GM19043 (cell line): ENCODE measurements around the gene CPLX1.
"Not testable (repeated sequence)": the region's sequence is repeated elsewhere in the genome, so short reads cannot be mapped to it uniquely, and the experiment has no call there.

Source experiments
- ATAC-seq: cut with Tn5 transposase; IDR thresholded peaks from one replicate; pipeline ENCODE4 v1.9.1; 2021; ENCODE audit warnings: low read depth; ENCODE audit not compliant: unreplicated experiment

The CPLX1 gene

DNA sequence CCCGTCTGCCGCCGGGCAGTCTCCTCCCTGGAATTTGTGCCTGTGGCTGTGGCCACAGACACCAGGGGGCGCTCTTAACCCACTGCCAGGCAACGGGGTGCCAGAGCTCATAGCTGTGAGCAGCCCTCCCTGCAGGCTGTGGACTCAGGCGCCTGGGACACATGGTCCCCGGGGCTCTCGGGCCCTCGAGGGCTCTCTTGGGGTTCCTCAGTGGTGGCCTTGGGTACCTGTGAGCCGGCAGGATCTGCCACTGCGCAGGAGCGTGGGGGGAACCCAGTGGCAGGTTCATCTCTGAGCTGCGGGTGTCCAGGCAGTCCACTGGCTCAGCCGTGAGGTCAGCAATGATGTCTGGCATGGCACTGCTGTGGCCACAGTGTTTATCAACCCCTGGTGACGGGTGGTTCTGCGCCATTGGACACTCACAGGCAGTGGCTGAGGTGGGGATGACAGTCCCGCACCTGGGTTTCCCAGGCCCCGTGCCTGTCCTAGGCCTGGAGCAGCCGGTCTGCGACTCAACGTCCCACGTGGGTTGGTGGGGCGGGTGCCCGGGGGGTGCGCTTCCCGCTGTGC is 83.1 kb downstream of the CPLX1 start:
- no peak for ATAC-seq

DNA sequence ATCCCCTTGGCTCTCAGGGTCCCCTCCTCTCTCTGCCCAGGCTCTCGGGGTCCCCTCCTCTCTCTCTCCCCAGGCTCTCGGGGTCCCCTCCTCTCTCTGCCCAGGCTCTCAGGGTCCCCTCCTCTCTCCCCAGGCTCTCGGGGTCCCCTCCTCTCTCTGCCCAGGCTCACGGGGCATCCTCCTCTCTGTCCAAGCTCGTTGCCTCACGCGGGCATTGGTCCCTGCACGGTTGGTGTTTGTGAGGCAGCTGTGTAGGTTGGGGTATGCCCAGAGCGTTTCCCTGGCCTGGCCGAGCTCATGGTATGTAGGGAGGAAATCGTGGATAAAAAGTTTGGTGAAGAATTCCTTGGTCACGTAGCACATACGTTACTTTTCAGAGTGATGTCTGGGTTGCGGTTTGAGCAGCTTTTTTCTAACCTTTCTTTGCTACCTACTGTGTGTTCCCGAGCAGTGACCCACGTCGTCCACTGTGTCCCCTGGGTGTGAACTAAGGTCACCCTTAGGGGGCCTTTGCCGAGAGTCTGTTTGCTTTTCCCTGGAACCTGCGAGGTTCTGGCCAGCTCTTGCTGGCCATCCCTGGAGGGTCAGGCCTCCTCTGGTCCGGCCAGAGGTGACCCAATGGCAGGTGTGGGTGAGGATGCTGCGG is 83.7 kb downstream of the CPLX1 start:
- ATAC-seq = no peak

DNA sequence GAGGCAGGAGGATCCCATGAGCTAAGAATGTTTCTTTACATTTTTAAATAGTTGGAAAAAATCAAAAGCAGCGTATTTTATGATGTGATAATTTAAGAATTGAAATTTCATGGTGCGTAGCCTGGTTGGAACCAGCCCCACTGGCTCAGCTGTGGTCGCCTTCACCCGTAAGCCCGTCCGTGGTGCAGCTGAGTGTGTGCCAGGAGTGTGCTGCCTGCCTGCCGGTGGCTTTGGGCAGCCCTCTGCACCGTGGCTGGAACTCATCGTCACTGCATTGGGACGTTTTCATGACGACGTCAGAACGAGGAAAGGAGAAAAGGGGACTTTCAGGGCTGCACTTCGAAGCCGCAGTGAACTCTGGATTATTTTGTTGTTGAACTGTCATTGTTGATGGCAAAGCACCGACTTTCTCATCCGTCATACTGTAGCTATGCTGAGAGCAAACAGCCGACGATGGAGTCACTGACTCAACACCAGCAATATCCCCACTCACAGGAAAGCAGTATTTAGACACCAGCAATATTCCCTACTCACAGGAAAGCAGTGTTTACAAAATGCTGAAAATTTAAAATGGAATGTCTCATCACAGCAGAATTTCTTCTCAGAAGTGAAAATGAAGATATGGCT is 85.2 kb downstream of the CPLX1 start:
- no peak for ATAC-seq

DNA sequence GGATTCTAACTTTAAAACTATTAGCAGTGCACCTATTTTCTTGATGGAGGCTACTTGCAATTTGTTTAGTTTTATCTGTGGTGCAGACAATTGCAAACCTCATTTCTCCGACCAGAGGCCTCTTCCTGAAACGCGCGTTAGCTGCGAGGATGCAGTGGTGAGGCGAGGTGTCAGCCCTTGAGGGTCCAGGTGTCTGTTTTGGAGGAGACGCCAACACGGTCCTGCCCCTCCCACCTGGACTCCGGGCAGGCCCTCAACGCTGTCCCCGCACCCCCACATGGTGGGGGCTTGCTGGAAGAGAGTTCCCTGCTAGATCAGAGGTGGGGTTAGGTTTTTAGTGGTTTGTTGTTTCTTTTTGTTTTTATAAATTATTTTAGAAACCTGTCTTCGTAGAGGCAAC is 85.9 kb downstream of the CPLX1 start:
- no peak for ATAC-seq

DNA sequence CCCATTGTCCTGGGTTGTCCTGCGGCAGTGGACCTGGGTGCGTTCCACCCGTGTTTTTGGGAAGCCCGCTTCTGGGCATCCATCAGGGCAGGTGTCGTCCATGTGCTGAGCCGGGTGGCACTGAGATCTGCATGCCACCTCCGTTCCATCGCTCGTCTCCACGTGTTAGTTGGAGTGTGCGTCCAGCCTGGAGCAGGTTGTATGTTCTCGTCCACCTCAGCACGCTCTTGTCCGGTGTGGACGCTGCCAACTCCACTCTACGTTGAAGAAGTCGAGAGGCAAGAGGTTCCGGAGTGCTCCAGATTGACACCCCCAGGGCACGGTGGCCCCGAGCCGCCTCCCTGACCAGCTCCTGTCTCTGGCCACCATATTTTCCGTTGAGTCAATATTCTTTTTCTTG is 86.4 kb downstream of the CPLX1 start:
- no peak for ATAC-seq

DNA sequence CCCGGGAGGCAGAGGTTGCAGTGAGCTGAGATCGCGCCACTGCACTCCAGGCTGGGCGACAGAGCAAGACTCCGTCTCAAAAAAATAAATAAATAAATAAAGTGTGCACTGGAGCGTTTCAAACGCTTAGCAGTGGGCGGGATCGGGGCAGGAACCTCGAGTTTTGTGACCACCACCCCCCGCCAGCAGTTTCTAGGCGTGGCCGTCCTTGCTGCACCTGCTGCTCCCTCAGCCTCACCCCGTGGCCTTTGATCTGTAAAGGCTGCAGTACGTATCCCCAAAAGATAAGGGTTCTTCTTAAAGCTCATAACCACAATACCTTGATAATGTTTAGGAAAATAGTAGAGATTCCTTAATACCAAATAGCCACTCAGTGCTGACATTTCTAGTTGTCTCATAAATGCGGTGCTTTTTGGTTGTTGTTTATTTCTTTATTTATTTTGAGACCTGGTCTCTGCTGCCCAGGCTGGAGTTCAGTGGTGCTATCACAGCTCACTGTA is 87.1 kb downstream of the CPLX1 start:
- no peak for ATAC-seq

DNA sequence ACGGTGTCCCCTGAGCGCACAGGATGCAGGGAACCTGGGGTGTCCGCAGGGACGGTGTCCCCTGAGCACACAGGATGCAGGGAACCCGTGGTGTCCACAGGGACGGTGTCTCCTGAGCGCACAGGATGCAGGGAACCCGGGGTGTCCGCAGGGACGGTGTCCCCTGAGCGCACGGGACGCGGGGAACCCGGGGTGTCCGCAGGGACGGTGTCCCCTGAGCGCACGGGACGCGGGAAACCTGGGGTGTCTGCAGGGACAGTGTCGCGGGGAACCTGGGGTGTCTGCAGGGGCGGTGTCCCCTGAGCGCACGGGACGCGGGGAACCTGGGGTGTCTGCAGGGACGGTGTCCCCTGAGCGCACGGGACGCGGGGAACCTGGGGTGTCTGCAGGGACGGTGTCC is 89.4 kb downstream of the CPLX1 start:
- not testable (repeated sequence) for ATAC-seq

DNA sequence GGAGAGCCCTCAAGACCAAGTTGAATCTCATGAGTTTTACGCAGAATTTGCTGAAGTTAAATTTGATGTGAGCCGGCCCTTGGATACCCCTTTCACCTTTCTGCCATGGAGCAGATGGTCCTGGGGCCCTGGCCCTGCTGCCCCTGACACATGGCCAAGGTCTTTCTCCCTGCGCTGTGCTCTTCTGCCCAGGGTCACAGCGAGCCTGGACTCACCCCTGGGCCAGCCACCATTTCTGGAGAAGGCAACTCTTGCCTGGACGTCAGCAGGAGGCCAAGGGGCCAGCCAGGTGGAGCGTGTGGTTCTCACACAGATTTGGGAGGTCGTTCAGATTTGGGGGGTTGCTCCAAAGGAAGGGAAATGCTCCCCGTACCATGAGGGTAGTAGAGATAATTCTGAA is 90.3 kb downstream of the CPLX1 start:
- ATAC-seq = no peak
